Measurements from ENCODE around the gene DIPK1C. TPM values are rescaled to one million over a fixed set of nuclear protein-coding genes. Genes with fewer than 3 reads are reported as not detected.
A peak's percentile ranks its signal among the peaks of the same experiment; 100 is the strongest.

DIPK1C gene
- total RNA-seq, 3 donors from 2014 or later (not counting 1 experiment from before 2014, with no cell fraction given) = not detected

DNA sequence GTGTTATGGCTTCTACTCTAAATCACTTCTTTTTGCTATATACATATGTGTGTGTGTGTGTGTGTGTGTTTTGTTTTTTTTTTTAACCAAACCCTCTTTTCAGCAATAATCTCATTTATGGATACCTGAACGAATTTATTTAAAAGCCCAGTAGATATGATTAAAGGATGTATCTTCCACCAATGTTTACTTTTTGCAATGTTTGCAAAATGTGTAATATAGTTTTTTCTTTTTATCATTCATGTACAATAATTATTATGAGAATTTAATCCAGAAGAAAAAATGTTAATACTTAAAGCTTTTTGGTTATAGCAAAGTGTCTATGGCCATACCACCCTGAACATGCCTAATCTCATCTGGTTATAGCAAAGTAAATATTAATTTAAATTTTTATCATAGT, 37.4 kb upstream of the DIPK1C start:
- DNase-seq (no peak), ATAC-seq (no peak)
- Histone ChIP-seq H3K27ac (ENCODE audit: low read length) (no peak overlapping the region), H3K27me3 (ENCODE audit: control insufficient read depth, insufficient read depth, low read length) (no peaks in the 10 kb centered on the region), H3K36me3 (ENCODE audit: control insufficient read depth, insufficient read depth, low read length) (no peaks in the 10 kb centered on the region), H3K9me3 (ENCODE audit: control insufficient read depth, insufficient read depth, low read length) (no peaks in the 10 kb centered on the region), H3K4me3 (ENCODE audit: low read length) (no peak overlapping the region), H3K4me1 (ENCODE audit: control insufficient read depth, insufficient read depth, low read length) (peaks cover 31% of the 10 kb centered on the region)
- peak overlapping the region; percentile 58 to 96 for H3K27ac Mint-ChIP-seq
- H3K9me3 Mint-ChIP-seq = no peaks in the 10 kb centered on the region
- H3K4me1 Mint-ChIP-seq = peaks cover 33 to 36% of the 10 kb centered on the region in 2 donors
- peak overlapping the region; percentile 73 for H3K4me3 Mint-ChIP-seq
- no CpG with 5 or more reads among the region's 1 CpG for WGBS (ENCODE audit: insufficient coverage)
- no peaks in the 10 kb centered on the region for H3K36me3 Mint-ChIP-seq
- TF ChIP-seq, protein P1, sequence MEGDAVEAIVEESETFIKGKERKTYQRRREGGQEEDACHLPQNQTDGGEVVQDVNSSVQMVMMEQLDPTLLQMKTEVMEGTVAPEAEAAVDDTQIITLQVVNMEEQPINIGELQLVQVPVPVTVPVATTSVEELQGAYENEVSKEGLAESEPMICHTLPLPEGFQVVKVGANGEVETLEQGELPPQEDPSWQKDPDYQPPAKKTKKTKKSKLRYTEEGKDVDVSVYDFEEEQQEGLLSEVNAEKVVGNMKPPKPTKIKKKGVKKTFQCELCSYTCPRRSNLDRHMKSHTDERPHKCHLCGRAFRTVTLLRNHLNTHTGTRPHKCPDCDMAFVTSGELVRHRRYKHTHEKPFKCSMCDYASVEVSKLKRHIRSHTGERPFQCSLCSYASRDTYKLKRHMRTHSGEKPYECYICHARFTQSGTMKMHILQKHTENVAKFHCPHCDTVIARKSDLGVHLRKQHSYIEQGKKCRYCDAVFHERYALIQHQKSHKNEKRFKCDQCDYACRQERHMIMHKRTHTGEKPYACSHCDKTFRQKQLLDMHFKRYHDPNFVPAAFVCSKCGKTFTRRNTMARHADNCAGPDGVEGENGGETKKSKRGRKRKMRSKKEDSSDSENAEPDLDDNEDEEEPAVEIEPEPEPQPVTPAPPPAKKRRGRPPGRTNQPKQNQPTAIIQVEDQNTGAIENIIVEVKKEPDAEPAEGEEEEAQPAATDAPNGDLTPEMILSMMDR (IDR thresholded peaks at IDR 0.05) = no peak
- intact Hi-C loops (cut with micrococcal nuclease) = no loop called here
- no peaks in the 10 kb centered on the region for H3K27me3 Mint-ChIP-seq (ENCODE audit: low read depth in 2 of 2)

DNA sequence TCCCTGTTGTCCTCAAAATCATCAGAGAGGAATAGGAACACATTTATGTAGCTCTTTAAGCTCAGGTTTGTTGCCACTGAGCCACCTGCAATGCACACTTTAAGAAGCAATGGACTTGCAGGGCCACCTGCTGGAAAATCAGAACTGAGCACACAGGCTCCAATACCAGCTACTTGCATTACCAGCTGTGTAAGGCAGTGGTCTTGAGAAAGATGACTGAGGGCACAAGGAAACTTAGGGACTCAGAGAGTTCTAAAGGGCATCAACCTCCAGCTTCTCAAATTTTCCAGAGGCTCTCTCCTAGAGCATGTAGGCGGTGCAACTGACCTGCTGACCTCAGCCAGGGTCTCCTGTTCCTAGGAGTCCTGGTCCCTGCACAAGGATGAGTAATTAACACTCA, 36.6 kb upstream of the DIPK1C start:
- Histone ChIP-seq H3K27ac (ENCODE audit: low read length) (no peak overlapping the region), H3K4me3 (ENCODE audit: low read length) (no peak overlapping the region), H3K4me1 (ENCODE audit: control insufficient read depth, insufficient read depth, low read length) (peaks cover 25% of the 10 kb centered on the region), H3K27me3 (ENCODE audit: control insufficient read depth, insufficient read depth, low read length) (no peaks in the 10 kb centered on the region), H3K36me3 (ENCODE audit: control insufficient read depth, insufficient read depth, low read length) (no peaks in the 10 kb centered on the region), H3K9me3 (ENCODE audit: control insufficient read depth, insufficient read depth, low read length) (no peaks in the 10 kb centered on the region)
- Mint-ChIP-seq H3K27me3 (ENCODE audit: low read depth in 2 of 2) (no peaks in the 10 kb centered on the region), H3K36me3 (no peaks in the 10 kb centered on the region), H3K4me1 (peaks cover 25 to 28% of the 10 kb centered on the region in 2 donors), H3K4me3 (no peak overlapping the region), H3K27ac (peak overlapping the region; percentile 37 to 96), H3K9me3 (no peaks in the 10 kb centered on the region)
- ATAC-seq = peak; percentile 30 to 49 (median 39)
- DNase-seq = peak; percentile 25 to 87
- 76% methylated on average over 1 of the region's 1 CpG for WGBS (ENCODE audit: insufficient coverage)
- TF ChIP-seq, protein P1 (IDR thresholded peaks at IDR 0.05) = peak; percentile 57
- intact Hi-C loops (cut with micrococcal nuclease) = loop anchor here (1.0 kb wide), 3 partner anchors 140 to 297 kb away; no protein-coding TSS in a partner anchor

DNA sequence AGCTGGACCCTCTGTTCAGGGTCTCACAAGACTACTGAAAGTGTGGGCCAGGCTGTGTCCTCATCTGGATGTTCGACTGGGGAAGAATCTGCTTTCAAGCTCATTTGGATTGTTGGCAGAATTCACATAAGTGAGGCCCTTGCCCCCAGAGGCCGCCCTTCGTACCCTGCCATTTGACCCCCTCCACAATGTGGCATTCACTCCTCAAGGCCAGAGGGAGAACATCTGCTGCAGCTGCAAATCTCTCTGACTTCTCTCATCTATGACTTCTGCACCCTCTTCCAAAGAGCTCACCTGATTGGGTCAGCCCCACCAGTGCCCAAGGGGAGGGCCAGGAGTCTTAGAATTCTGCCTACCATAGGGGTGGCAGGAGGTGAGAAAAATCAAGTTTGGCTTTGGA, 35.2 kb upstream of the DIPK1C start:
- Histone ChIP-seq H3K27ac (ENCODE audit: low read length) (no peak overlapping the region), H3K27me3 (ENCODE audit: control insufficient read depth, insufficient read depth, low read length) (no peaks in the 10 kb centered on the region), H3K4me3 (ENCODE audit: low read length) (no peak overlapping the region), H3K36me3 (ENCODE audit: control insufficient read depth, insufficient read depth, low read length) (no peaks in the 10 kb centered on the region), H3K4me1 (ENCODE audit: control insufficient read depth, insufficient read depth, low read length) (peaks cover 13% of the 10 kb centered on the region), H3K9me3 (ENCODE audit: control insufficient read depth, insufficient read depth, low read length) (no peaks in the 10 kb centered on the region)
- no peak overlapping the region for H3K4me3 Mint-ChIP-seq
- H3K4me1 Mint-ChIP-seq = peaks cover 12 to 17% of the 10 kb centered on the region in 2 donors
- ATAC-seq (no peak), DNase-seq (no peak)
- WGBS (ENCODE audit: insufficient coverage) = 94% methylated on average over 3 of the region's 3 CpGs
- H3K27ac Mint-ChIP-seq = no peak overlapping the region
- intact Hi-C loops (cut with micrococcal nuclease) = no loop called here
- H3K9me3 Mint-ChIP-seq = no peaks in the 10 kb centered on the region
- TF ChIP-seq, protein P1 (IDR thresholded peaks at IDR 0.05) = no peak
- H3K27me3 Mint-ChIP-seq (ENCODE audit: low read depth in 2 of 2) = no peaks in the 10 kb centered on the region
- H3K36me3 Mint-ChIP-seq = no peaks in the 10 kb centered on the region

DNA sequence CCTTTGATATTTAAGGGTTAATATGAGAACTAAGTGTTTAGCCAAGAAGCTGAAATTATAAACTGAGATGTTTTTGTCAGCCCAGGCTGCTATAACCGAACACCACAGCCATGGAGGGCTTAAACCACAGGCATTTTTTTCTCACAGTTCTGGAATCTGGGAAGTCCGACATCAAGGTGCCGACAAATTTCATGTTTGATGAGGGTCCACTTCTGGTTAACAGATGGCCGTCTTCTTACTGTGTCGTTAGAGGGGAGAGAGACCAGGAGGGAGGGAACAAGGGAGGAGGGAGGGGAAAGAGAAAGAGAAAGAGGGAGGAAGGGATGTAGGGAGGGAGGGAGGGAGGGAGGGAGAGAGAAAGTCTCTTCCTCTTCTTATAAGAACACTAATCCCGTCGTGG, 32.6 kb upstream of the DIPK1C start:
- no peaks in the 10 kb centered on the region for H3K36me3 Mint-ChIP-seq
- no peaks in the 10 kb centered on the region for H3K9me3 Mint-ChIP-seq
- TF ChIP-seq, protein P1 (IDR thresholded peaks at IDR 0.05) = no peak
- ATAC-seq = no peak
- intact Hi-C loops (cut with micrococcal nuclease) = no loop called here
- no peaks in the 10 kb centered on the region for H3K27me3 Mint-ChIP-seq (ENCODE audit: low read depth in 2 of 2)
- no peak overlapping the region for H3K4me3 Mint-ChIP-seq
- H3K27me3 ChIP-seq (ENCODE audit: control insufficient read depth, insufficient read depth, low read length) = no peaks in the 10 kb centered on the region
- H3K27ac ChIP-seq (ENCODE audit: low read length) = no peak overlapping the region
- no peak overlapping the region for H3K4me3 ChIP-seq (ENCODE audit: low read length)
- no peak overlapping the region for H3K27ac Mint-ChIP-seq
- no peaks in the 10 kb centered on the region for H3K36me3 ChIP-seq (ENCODE audit: control insufficient read depth, insufficient read depth, low read length)
- no peaks in the 10 kb centered on the region for H3K9me3 ChIP-seq (ENCODE audit: control insufficient read depth, insufficient read depth, low read length)
- peaks cover 9% of the 10 kb centered on the region for H3K4me1 ChIP-seq (ENCODE audit: control insufficient read depth, insufficient read depth, low read length)
- no peak for DNase-seq
- H3K4me1 Mint-ChIP-seq = peaks cover 3 to 4% of the 10 kb centered on the region in 2 donors
- 72% methylated on average over 5 of the region's 7 CpGs for WGBS (ENCODE audit: insufficient coverage)
